Left ventricle myocardium inferior (tissue), 1 donor: ENCODE measurements around the gene SHFL. TPM values are rescaled to one million over a fixed set of nuclear protein-coding genes. Genes with fewer than 3 reads are reported as not detected.
A peak's percentile ranks its signal among the peaks of the same experiment; 100 is the strongest.

Experiments used
- DNase-seq: peaks from one replicate; pipeline ENCODE4 v3.0.0-alpha.2; 2020
- H3K27ac ChIP-seq: fragments of 200-600 bp; replicated peaks from 2 replicates; pipeline ENCODE4 v1.8.0; 2021
- H3K27me3 ChIP-seq: fragments of 200-600 bp; 2 replicates; pipeline ENCODE4 v1.8.0; 2021; ENCODE audit warnings: low read depth
- H3K36me3 ChIP-seq: fragments of 200-600 bp; 2 replicates; pipeline ENCODE4 v1.8.0; 2021
- H3K4me1 ChIP-seq: fragments of 200-600 bp; 2 replicates; pipeline ENCODE4 v1.8.0; 2021
- H3K4me3 ChIP-seq: fragments of 200-600 bp; 2 replicates; pipeline ENCODE4 v1.8.0; 2021; ENCODE audit warnings: mild to moderate bottlenecking, moderate library complexity
- H3K9me3 ChIP-seq: fragments of 200-600 bp; replicated peaks from 2 replicates; pipeline ENCODE4 v1.8.0; 2021
- CTCF ChIP-seq: fragments of 200-600 bp; IDR thresholded peaks from 2 replicates; pipeline ENCODE4 v1.8.0; 2021; ENCODE audit warnings: antibody characterized with exemption, mild to moderate bottlenecking, borderline replicate concordance
- intact Hi-C: fragments of 100-400 bp; cut with micrococcal nuclease; formaldehyde crosslinking; loops from one replicate; pipeline ENCODE4 v1.11.0; 2022
- long read RNA-seq: library from polyadenylated mRNA; unstranded; transcript quantifications from one replicate; pipeline ENCODE4 v2.0.0, GENCODE V29; 2021
- total RNA-seq: library from RNA; stranded (reverse); fragmentation: NEBNext Ultra II Directional; extraction: Animal tissue kit (Norgen Biotek cat#: 25700); gene quantifications from one replicate; pipeline ENCODE4 v1.2.1, GENCODE V29; 2021
- donor health status: DM: no; HTN: yes; CAD: no; lungs with severe emphysema.

Gene SHFL
- 9.1 TPM for total RNA-seq
- long read RNA-seq, transcript C19orf66-201 (8 exons, 2,117 nt): major isoform, 14 of 30 reads
- long read RNA-seq, transcript C19orf66-203 (7 exons, 2,079 nt): minor isoform, 5 of 30 reads
- long read RNA-seq, partial matches to known transcripts: 5 of 30 reads
- long read RNA-seq, other reads (novel, unspliced or antisense): 4 of 30 reads

- Histone ChIP-seq H3K9me3 (peaks cover 3% of the 10 kb centered on the region), H3K27ac (peak within 1 kb of the TSS; percentile 96), H3K27me3 (no peaks in the 10 kb centered on the region), H3K4me1 (peaks cover 18% of the 10 kb centered on the region), H3K4me3 (peak within 1 kb of the TSS; percentile 99), H3K36me3 (peaks cover 17% of the 10 kb centered on the region)
- intact Hi-C loops: no loop called here
- TF ChIP-seq CTCF: no peak
- peak; percentile 72 for DNase-seq
Observed at GRCh38 chr19:10085641-10086590, at the start of gene SHFL. SHFL (plus strand) TSS chr19:10086317; CDS start chr19:10086428, 111 bp downstream.

GRCh38 chr19:10036601-10037071 lies 49.5 kb upstream of the SHFL start:
- intact Hi-C loops: no loop called here
- TF ChIP-seq CTCF: no peak
- Histone ChIP-seq H3K36me3 (no peaks in the 10 kb centered on the region), H3K9me3 (peaks cover 16% of the 10 kb centered on the region), H3K4me3 (no peak overlapping the region), H3K4me1 (no peaks in the 10 kb centered on the region), H3K27me3 (peaks cover 87% of the 10 kb centered on the region), H3K27ac (no peak overlapping the region)
- DNase-seq: no peak

GRCh38 chr19:10037367-10037766 lies 48.8 kb upstream of the SHFL start:
- intact Hi-C loops: no loop called here
- H3K9me3 ChIP-seq: peaks cover 24% of the 10 kb centered on the region
- no peak for TF ChIP-seq CTCF
- DNase-seq: no peak
- H3K4me1 ChIP-seq: no peaks in the 10 kb centered on the region
- H3K27ac ChIP-seq: no peak overlapping the region
- H3K4me3 ChIP-seq: no peak overlapping the region
- H3K36me3 ChIP-seq: no peaks in the 10 kb centered on the region
- H3K27me3 ChIP-seq: peaks cover 80% of the 10 kb centered on the region

GRCh38 chr19:10037809-10038208 lies 48.3 kb upstream of the SHFL start:
- Histone ChIP-seq H3K4me1 (no peaks in the 10 kb centered on the region), H3K4me3 (no peak overlapping the region), H3K36me3 (no peaks in the 10 kb centered on the region), H3K27ac (no peak overlapping the region), H3K27me3 (peaks cover 76% of the 10 kb centered on the region), H3K9me3 (peaks cover 28% of the 10 kb centered on the region)
- intact Hi-C loops: no loop called here
- no peak for DNase-seq
- no peak for TF ChIP-seq CTCF

- Histone ChIP-seq H3K9me3 (peaks cover 70% of the 10 kb centered on the region), H3K27ac (no peak overlapping the region), H3K27me3 (peaks cover 49% of the 10 kb centered on the region), H3K4me1 (no peaks in the 10 kb centered on the region), H3K4me3 (no peak overlapping the region), H3K36me3 (peaks cover 4% of the 10 kb centered on the region)
- DNase-seq: no peak
- TF ChIP-seq CTCF: no peak
- intact Hi-C loops: no loop called here
Observed at GRCh38 chr19:10043286-10043927, 42.7 kb upstream of the SHFL start.
